ENCODE measurements around the gene BCKDHB. TPM values are rescaled to one million over a fixed set of nuclear protein-coding genes. Genes with fewer than 3 reads are reported as not detected.

BCKDHB gene
- total and polyA plus RNA-seq, 2 donors = 13.8 to 43.7 TPM

- Histone ChIP-seq H3K4me1 (ENCODE audit: insufficient read depth) (no peaks in the 10 kb centered on the region), H3K27ac (ENCODE audit: low read depth) (no peak overlapping the region), H3K4me3 (ENCODE audit: low read depth, low read length) (no peak overlapping the region), H3K36me3 (ENCODE audit: insufficient read depth) (no peaks in the 10 kb centered on the region)
- WGBS = 43% methylated on average over 2 of the region's 2 CpGs
- DNase-seq (ENCODE audit: extremely low spot score) = peak; percentile 31
Observed at GRCh38 chr6:80382811-80383210, 276.3 kb downstream of the BCKDHB start.

- Histone ChIP-seq H3K4me3 (ENCODE audit: low read depth, low read length) (no peak overlapping the region), H3K27ac (ENCODE audit: low read depth) (no peak overlapping the region), H3K4me1 (ENCODE audit: insufficient read depth) (no peaks in the 10 kb centered on the region), H3K36me3 (ENCODE audit: insufficient read depth) (no peaks in the 10 kb centered on the region)
- 89% methylated on average over 3 of the region's 3 CpGs for WGBS
- no peak for DNase-seq (ENCODE audit: extremely low spot score)
Observed at GRCh38 chr6:80388507-80388906, 282.0 kb downstream of the BCKDHB start.

Other genes with a start within 250 kb of the BCKDHB start
- gene ELOVL4, start 159.1 kb upstream of the BCKDHB start, total RNA-seq = 9.3 TPM
- 3.2 TPM for gene ELOVL4, start 159.1 kb upstream of the BCKDHB start, polyA plus RNA-seq
- 21.9 TPM for gene TTK, start 102.0 kb upstream of the BCKDHB start, total RNA-seq
- 0.23 TPM for gene TTK, start 102.0 kb upstream of the BCKDHB start, polyA plus RNA-seq